ENCODE data around the gene KPNA2. TPM values are rescaled to one million over a fixed set of nuclear protein-coding genes. Genes with fewer than 3 reads are reported as not detected.

KPNA2 gene
- polyA plus RNA-seq, 1 donor (not counting 4 experiments of a cell fraction or from before 2014, with no cell fraction given) = 186 TPM

GRCh38 chr17:68094481-68095078, 59.0 kb downstream of the KPNA2 start:
- Histone ChIP-seq H2AFZ (ENCODE audit: control insufficient read depth, low read length) (no peak overlapping the region), H3K79me2 (ENCODE audit: control insufficient read depth, insufficient read depth, low read length) (no peaks in the 10 kb centered on the region), H3K9me1 (ENCODE audit: control insufficient read depth, extremely low read depth, insufficient read depth, low read length) (no peaks in the 10 kb centered on the region), H3K4me1 (ENCODE audit: control insufficient read depth, extremely low read depth, insufficient read depth, low read length) (no peaks in the 10 kb centered on the region), H3K27me3 (ENCODE audit: control insufficient read depth, extremely low read depth, insufficient read depth, low read length) (no peaks in the 10 kb centered on the region), H3K27ac (ENCODE audit: control insufficient read depth, insufficient read depth, low read length) (no peak overlapping the region), H4K20me1 (ENCODE audit: control insufficient read depth, extremely low read depth, insufficient read depth, low read length) (no peaks in the 10 kb centered on the region), H3K36me3 (ENCODE audit: control insufficient read depth in 2 of 2, extremely low read depth in 1 of 2, insufficient read depth in 2 of 2, low read length in 2 of 2) (no peaks in the 10 kb centered on the region), H3K9ac (ENCODE audit: control insufficient read depth, extremely low read depth, insufficient read depth, low read length) (no peak overlapping the region), H3K9me3 (ENCODE audit: control insufficient read depth, low read depth, low read length) (no peaks in the 10 kb centered on the region), H3K4me3 (ENCODE audit: control insufficient read depth in 2 of 3, extremely low read depth in 1 of 3, insufficient read depth in 2 of 3, low read depth in 1 of 3, low read length in 3 of 3) (no peak overlapping the region), H3K4me2 (ENCODE audit: control insufficient read depth, extremely low read depth, insufficient read depth, low read depth, low read length) (no peak overlapping the region)
- no peak for DNase-seq (ENCODE audit: low read depth, low spot score)
- no peak for FAIRE-seq
- dilution Hi-C loops (cut with MboI; ENCODE audit: extremely low pct_ligation_motif_present, low sequenced_read_pairs) = no loop called here
- TF ChIP-seq CTCF (optimal IDR thresholded peaks at IDR 0.05 in 1 of 3, IDR thresholded peaks at IDR 0.05 in 1 of 3, conservative IDR thresholded peaks at IDR 0.05 in 1 of 3; ENCODE audit: extremely low read depth in 1 of 3, insufficient read depth in 2 of 3, low read length in 3 of 3) = no peak
- TF ChIP-seq EZH2 (IDR thresholded peaks at IDR 0.05; ENCODE audit: low read length) = no peak

- DNase-seq (ENCODE audit: low read depth, low spot score) (no peak), FAIRE-seq (no peak)
- Histone ChIP-seq H4K20me1 (ENCODE audit: control insufficient read depth, extremely low read depth, insufficient read depth, low read length) (no peaks in the 10 kb centered on the region), H3K27ac (ENCODE audit: control insufficient read depth, insufficient read depth, low read length) (no peak overlapping the region), H3K79me2 (ENCODE audit: control insufficient read depth, insufficient read depth, low read length) (no peaks in the 10 kb centered on the region), H3K9me1 (ENCODE audit: control insufficient read depth, extremely low read depth, insufficient read depth, low read length) (no peaks in the 10 kb centered on the region), H3K36me3 (ENCODE audit: control insufficient read depth in 2 of 2, extremely low read depth in 1 of 2, insufficient read depth in 2 of 2, low read length in 2 of 2) (no peaks in the 10 kb centered on the region), H3K9me3 (ENCODE audit: control insufficient read depth, low read depth, low read length) (no peaks in the 10 kb centered on the region), H3K4me1 (ENCODE audit: control insufficient read depth, extremely low read depth, insufficient read depth, low read length) (no peaks in the 10 kb centered on the region), H3K27me3 (ENCODE audit: control insufficient read depth, extremely low read depth, insufficient read depth, low read length) (no peaks in the 10 kb centered on the region), H2AFZ (ENCODE audit: control insufficient read depth, low read length) (no peak overlapping the region), H3K4me2 (ENCODE audit: control insufficient read depth, extremely low read depth, insufficient read depth, low read depth, low read length) (no peak overlapping the region), H3K4me3 (ENCODE audit: control insufficient read depth in 2 of 3, extremely low read depth in 1 of 3, insufficient read depth in 2 of 3, low read depth in 1 of 3, low read length in 3 of 3) (no peak overlapping the region), H3K9ac (ENCODE audit: control insufficient read depth, extremely low read depth, insufficient read depth, low read length) (no peak overlapping the region)
- TF ChIP-seq EZH2 (IDR thresholded peaks at IDR 0.05; ENCODE audit: low read length) (no peak), CTCF (optimal IDR thresholded peaks at IDR 0.05 in 1 of 3, IDR thresholded peaks at IDR 0.05 in 1 of 3, conservative IDR thresholded peaks at IDR 0.05 in 1 of 3; ENCODE audit: extremely low read depth in 1 of 3, insufficient read depth in 2 of 3, low read length in 3 of 3) (no peak)
- dilution Hi-C loops (cut with MboI; ENCODE audit: extremely low pct_ligation_motif_present, low sequenced_read_pairs) = no loop called here
These were observed 59.8 kb downstream of the KPNA2 start for GRCh38 chr17:68095205-68095811.

Measured in keratinocyte (primary cell).